GM12875 (cell line): ENCODE measurements around the gene GPR45.
"Not testable (repeated sequence)": the region's sequence is repeated elsewhere in the genome, so short reads cannot be mapped to it uniquely, and the experiment has no call there.

Experiments
- H3K4me3 ChIP-seq: one replicate; pipeline ENCODE4 v1.5.1; 2011; ENCODE audit warnings: low read depth, low read length, control low read depth
- TF ChIP-seq, protein P1 (sequence below): IDR thresholded peaks from 2 replicates; pipeline ENCODE4 v1.5.1; 2011; ENCODE audit warnings: low read depth, mild to moderate bottlenecking, control low read depth, inconsistent platforms, low read length, moderate library complexity, borderline replicate concordance; ENCODE audit not compliant: insufficient read depth

GPR45 gene

DNA sequence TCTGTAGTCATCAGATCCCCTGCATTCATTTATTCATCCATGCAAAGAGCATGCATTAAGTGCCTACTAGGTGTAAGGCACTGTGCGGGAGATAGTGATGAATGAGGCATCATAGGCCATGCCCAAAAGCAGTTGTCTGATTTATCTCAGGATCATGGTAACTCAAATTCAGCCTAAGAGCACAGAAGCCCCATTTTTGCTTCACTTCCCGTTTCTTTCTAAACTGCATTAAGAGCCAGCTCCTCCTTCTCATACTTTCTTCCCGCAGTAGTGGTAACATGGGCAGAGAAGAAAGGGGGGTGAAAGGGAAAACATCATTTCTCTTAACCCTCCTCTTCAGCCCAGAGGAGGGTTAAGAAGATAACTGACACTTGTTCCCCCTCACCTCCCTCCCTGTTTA is 2.9 kb downstream of the GPR45 start:
- no peak overlapping the region for H3K4me3 ChIP-seq
- TF ChIP-seq, protein P1, sequence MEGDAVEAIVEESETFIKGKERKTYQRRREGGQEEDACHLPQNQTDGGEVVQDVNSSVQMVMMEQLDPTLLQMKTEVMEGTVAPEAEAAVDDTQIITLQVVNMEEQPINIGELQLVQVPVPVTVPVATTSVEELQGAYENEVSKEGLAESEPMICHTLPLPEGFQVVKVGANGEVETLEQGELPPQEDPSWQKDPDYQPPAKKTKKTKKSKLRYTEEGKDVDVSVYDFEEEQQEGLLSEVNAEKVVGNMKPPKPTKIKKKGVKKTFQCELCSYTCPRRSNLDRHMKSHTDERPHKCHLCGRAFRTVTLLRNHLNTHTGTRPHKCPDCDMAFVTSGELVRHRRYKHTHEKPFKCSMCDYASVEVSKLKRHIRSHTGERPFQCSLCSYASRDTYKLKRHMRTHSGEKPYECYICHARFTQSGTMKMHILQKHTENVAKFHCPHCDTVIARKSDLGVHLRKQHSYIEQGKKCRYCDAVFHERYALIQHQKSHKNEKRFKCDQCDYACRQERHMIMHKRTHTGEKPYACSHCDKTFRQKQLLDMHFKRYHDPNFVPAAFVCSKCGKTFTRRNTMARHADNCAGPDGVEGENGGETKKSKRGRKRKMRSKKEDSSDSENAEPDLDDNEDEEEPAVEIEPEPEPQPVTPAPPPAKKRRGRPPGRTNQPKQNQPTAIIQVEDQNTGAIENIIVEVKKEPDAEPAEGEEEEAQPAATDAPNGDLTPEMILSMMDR, result no peak

- TF ChIP-seq, protein P1, result no peak
- no peak overlapping the region for H3K4me3 ChIP-seq
Observed at GRCh38 chr2:105248316-105249070, 7.0 kb downstream of the GPR45 start.

GRCh38 chr2:105249181-105249580 is 7.6 kb downstream of the GPR45 start:
- no peak overlapping the region for H3K4me3 ChIP-seq
- TF ChIP-seq, protein P1, result no peak

- no peak overlapping the region for H3K4me3 ChIP-seq
- TF ChIP-seq, protein P1, result no peak
Observed at GRCh38 chr2:105249891-105250290, 8.3 kb downstream of the GPR45 start.

GRCh38 chr2:105251016-105251648 is 9.6 kb downstream of the GPR45 start:
- not testable (repeated sequence) for H3K4me3 ChIP-seq

DNA sequence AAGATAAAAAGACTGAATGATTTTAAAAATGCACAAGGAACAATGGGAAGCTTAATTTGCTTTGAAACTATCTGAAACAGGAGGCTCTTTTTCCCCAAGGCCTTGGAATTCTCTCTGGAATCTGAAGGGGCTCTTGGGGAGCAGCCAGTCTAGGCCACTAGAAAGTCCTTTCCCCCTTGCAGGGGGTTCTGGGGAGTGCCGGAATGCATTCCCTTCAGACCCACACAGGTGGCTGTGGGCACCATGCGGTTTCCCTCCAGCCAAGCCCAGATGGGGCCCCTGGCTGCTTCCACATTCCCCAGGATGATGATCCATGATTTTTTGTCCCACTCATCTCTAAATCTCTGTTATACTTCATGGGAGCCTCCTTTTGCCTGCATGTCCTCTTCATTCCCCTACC is 10.7 kb downstream of the GPR45 start:
- TF ChIP-seq, protein P1, result no peak

GRCh38 chr2:105254531-105255210 is 13.1 kb downstream of the GPR45 start:
- no peak overlapping the region for H3K4me3 ChIP-seq
- TF ChIP-seq, protein P1, result no peak

More for the DNA sequence above, 10.7 kb downstream of the GPR45 start:
- no peak overlapping the region for H3K4me3 ChIP-seq
